GM12878 (cell line): ENCODE measurements around the gene MRPL1. TPM values are rescaled to one million over a fixed set of nuclear protein-coding genes. Genes with fewer than 3 reads are reported as not detected.

Experiments used
- BCL11A ChIP-seq: IDR thresholded peaks from 2 replicates; pipeline ENCODE4 v1.6.1; 2011; ENCODE audit warnings: low read depth, low read length
- CBFB ChIP-seq: IDR thresholded peaks from 2 replicates; pipeline ENCODE4 v1.6.1; 2016; ENCODE audit warnings: antibody characterized with exemption, low read depth
- CBX5 ChIP-seq: sonication (generic); IDR thresholded peaks from 2 replicates; pipeline ENCODE4 v1.6.1; 2016; ENCODE audit warnings: low read depth, moderate library complexity, mild to moderate bottlenecking, inconsistent platforms
- CTCF ChIP-seq, 3 experiments: IDR thresholded peaks in 2 of 3; conservative IDR thresholded peaks in 1 of 3; 2 replicates each; pipeline ENCODE4 v1.5.1; 2011; ENCODE audit warnings: low read depth in 3 of 3, low read length in 3 of 3, mild to moderate bottlenecking in 3 of 3, control low read depth in 2 of 3, moderate library complexity in 2 of 3, inconsistent platforms in 1 of 3, mixed read lengths in 1 of 3; ENCODE audit not compliant: control insufficient read depth in 2 of 3, insufficient read depth in 1 of 3; ENCODE audit errors: extremely low read depth in 1 of 3
- CUX1 ChIP-seq: IDR thresholded peaks from 2 replicates; pipeline ENCODE4 v1.6.1; 2012; ENCODE audit warnings: improper control_type of control experiment, low read depth, low read length; ENCODE audit not compliant: insufficient replicate concordance
- EGR1 ChIP-seq, 2 experiments: IDR thresholded peaks; 1 replicate in 1 of 2; 2 replicates in 1 of 2; pipeline ENCODE4 v1.6.1; 2011 to 2012; ENCODE audit warnings: low read depth in 2 of 2, low read length in 2 of 2, borderline replicate concordance in 1 of 2, mild to moderate bottlenecking in 1 of 2, moderate library complexity in 1 of 2
- HDAC2 ChIP-seq: fragments of 200-600 bp; sonication (generic); IDR thresholded peaks from 2 replicates; pipeline ENCODE4 v1.6.1; 2017
- IKZF2 ChIP-seq, 2 experiments: fragments of 450-650 bp; IDR thresholded peaks; 2 replicates each; pipeline ENCODE4 v1.6.1; 2017; ENCODE audit warnings: mild to moderate bottlenecking in 2 of 2, moderate library complexity in 2 of 2
- JUNB ChIP-seq: IDR thresholded peaks from 2 replicates; pipeline ENCODE4 v1.6.1; 2016; ENCODE audit warnings: antibody characterized with exemption, mild to moderate bottlenecking
- MEF2B ChIP-seq: fragments of 450-650 bp; IDR thresholded peaks from 2 replicates; pipeline ENCODE4 v1.6.1; 2018; ENCODE audit warnings: mild to moderate bottlenecking, moderate library complexity; ENCODE audit not compliant: partially characterized antibody, poor library complexity, severe bottlenecking
- NFXL1 ChIP-seq: fragments of 450-650 bp; IDR thresholded peaks from 2 replicates; pipeline ENCODE4 v1.6.1; 2017; ENCODE audit warnings: antibody characterized with exemption, mild to moderate bottlenecking, borderline replicate concordance
- PAX5 ChIP-seq: IDR thresholded peaks from 2 replicates; pipeline ENCODE4 v1.6.1; 2011; ENCODE audit warnings: low read depth, low read length, borderline replicate concordance
- RAD21 ChIP-seq: IDR thresholded peaks from 2 replicates; pipeline ENCODE4 v1.6.1; 2011; ENCODE audit warnings: mild to moderate bottlenecking, low read depth, low read length, moderate library complexity; ENCODE audit not compliant: insufficient read depth
- SMAD5 ChIP-seq: IDR thresholded peaks from 2 replicates; pipeline ENCODE4 v1.6.1; 2016; ENCODE audit warnings: antibody characterized with exemption, low read depth
- SMARCA5 ChIP-seq: fragments of 450-650 bp; IDR thresholded peaks from 2 replicates; pipeline ENCODE4 v1.6.1; 2017; ENCODE audit warnings: mild to moderate bottlenecking
- SMC3 ChIP-seq: IDR thresholded peaks from 2 replicates; pipeline ENCODE4 v1.6.1; 2011; ENCODE audit warnings: low read length, improper control_type of control experiment, borderline replicate concordance
- SREBF2 ChIP-seq: IDR thresholded peaks from 2 replicates; pipeline ENCODE4 v1.6.1; 2012; ENCODE audit warnings: mild to moderate bottlenecking, low read length
- SUPT20H ChIP-seq: IDR thresholded peaks from 2 replicates; pipeline ENCODE4 v1.6.1; 2011; ENCODE audit warnings: low read depth, mild to moderate bottlenecking, low read length, moderate library complexity, borderline replicate concordance; ENCODE audit not compliant: control insufficient read depth
- TAF1 ChIP-seq: IDR thresholded peaks from 2 replicates; pipeline ENCODE4 v1.6.1; 2011; ENCODE audit warnings: mild to moderate bottlenecking, low read depth, low read length, borderline replicate concordance
- TARDBP ChIP-seq: IDR thresholded peaks from 2 replicates; pipeline ENCODE4 v1.6.1; 2016; ENCODE audit warnings: borderline replicate concordance
- USF2 ChIP-seq: IDR thresholded peaks from 2 replicates; pipeline ENCODE4 v1.6.1; 2011; ENCODE audit warnings: low read depth, low read length, improper control_type of control experiment, borderline replicate concordance
- ZNF217 ChIP-seq: fragments of 450-650 bp; IDR thresholded peaks from 2 replicates; pipeline ENCODE4 v1.6.1; 2017; ENCODE audit warnings: antibody characterized with exemption, mild to moderate bottlenecking
- ZNF24 ChIP-seq: fragments of 450-650 bp; IDR thresholded peaks from 2 replicates; pipeline ENCODE4 v1.6.1; 2017; ENCODE audit warnings: antibody characterized with exemption, mild to moderate bottlenecking
- polyA plus RNA-seq, 11 experiments: library from polyadenylated mRNA; depleted of rRNA in 4 of 11; unstranded in 6 of 11; stranded (reverse) in 5 of 11; fragments of >200 nt; fragmentation: Nextera tagmentation in 4 of 11; fragmentation: Illumina TruSeq in 1 of 11; extraction: Ambion mirVana in 4 of 11; extraction: Trizol in 1 of 11; gene quantifications; 1 replicate in 1 of 11; 2 replicates in 10 of 11; pipeline versions ENCODE4 v1.2.1 to v1.2.3, GENCODE V29; 2011 to 2016; ENCODE audit warnings: inconsistent platforms in 2 of 11, missing spikeins in 2 of 11, low read depth in 1 of 11
- total RNA-seq, 4 experiments: library from RNA; depleted of rRNA in 3 of 4; stranded (reverse); fragments of >200 nt in 3 of 4; fragmentation: Illumina TruSeq in 1 of 4; extraction: Trizol in 1 of 4; gene quantifications; 2 replicates each; pipeline versions ENCODE4 v1.2.1 to v1.2.3, GENCODE V29; 2013 to 2021

MRPL1 gene
- total and polyA plus RNA-seq, 10 of the 15 experiments (the other 5 are each of a cell fraction or from before 2014, with no cell fraction given) = 20.2 to 35.7 (median 28.2) TPM

GRCh38 chr4:77818602-77819403 lies 43.8 kb upstream of the MRPL1 start, which contains the start of gene CNOT6L (continued):
- TF ChIP-seq CBX5 (no peak), SREBF2 (no peak), TARDBP (no peak), RAD21 (no peak), PAX5 (no peak), TAF1 (peak; percentile 27; the same call in 1 of the 2 replicates), SUPT20H (no peak), CUX1 (no peak), CBFB (no peak), SMARCA5 (0 out of 2 replicates have a peak, but pooled peaks have one; percentile 66), MEF2B (peak; percentile 27), USF2 (no peak), NFXL1 (no peak), BCL11A (no peak), IKZF2 (IDR thresholded peaks at IDR 0.05) (no peak), SMC3 (no peak), CTCF (IDR thresholded peaks at IDR 0.05 in 2 of 3, conservative IDR thresholded peaks at IDR 0.05 in 1 of 3; ENCODE audit: control insufficient read depth in 2 of 3, extremely low read depth in 1 of 3, insufficient read depth in 1 of 3, low read depth in 3 of 3, low read length in 3 of 3) (no peak), SMAD5 (no peak), HDAC2 (no peak), ZNF217 (peak; percentile 76), ZNF24 (no peak), JUNB (no peak), EGR1 (IDR thresholded peaks at IDR 0.05; ENCODE audit: borderline replicate concordance in 1 of 2, low read depth in 2 of 2, low read length in 2 of 2) (peak in 1 of 2 experiments; percentile 64; a peak in 1 of 3 replicates)
